Measurements from ENCODE around the gene TRIM66.
"Not testable (repeated sequence)": the region's sequence is repeated elsewhere in the genome, so short reads cannot be mapped to it uniquely, and the experiment has no call there.

TRIM66 gene

DNA sequence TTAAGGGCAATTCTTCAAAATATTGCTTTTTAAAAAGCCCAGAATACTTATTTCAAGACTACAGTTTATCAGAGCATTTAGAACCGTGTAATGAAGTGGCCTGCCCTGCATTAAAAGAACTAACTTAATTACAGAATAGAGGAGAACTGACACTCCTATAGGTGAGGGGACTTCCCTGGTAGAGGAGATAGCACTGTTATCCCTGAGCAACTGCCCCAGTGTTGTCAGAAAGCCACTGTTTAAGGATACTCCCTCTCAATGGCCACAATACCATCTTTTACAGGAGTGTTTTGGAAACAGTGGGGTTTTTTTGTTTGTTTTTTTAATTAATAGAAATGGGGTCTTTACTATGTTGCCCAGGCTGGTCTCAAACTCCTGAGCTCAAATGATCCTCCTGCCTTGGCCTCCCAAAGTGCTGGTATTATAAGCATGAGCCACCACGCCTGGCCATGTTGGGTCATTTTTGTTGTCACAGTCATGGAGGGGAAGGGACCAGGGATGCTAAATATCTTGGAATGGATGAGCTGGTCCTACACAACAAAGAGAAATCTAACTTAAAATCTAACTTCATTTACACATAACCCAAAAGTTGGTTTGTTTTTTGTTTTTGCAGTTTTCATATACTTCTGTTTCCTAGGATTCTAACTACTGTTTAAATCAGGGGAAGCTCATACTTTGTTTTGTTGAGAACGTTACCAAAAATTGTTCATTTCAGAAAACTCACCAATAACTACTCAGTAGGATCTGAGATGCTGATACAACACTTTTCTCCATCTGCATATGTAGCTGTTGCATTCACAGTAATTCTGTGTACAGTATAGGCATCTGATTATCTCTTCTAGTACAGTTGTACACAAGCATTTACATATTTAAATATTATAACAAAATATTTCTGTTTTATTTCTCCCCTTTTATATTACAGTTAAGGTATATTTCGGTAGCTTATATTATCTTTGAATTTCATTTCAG, 8.2 kb upstream of the TRIM66 start:
- DNase-seq (ENCODE audit: low read depth): no peak

DNA sequence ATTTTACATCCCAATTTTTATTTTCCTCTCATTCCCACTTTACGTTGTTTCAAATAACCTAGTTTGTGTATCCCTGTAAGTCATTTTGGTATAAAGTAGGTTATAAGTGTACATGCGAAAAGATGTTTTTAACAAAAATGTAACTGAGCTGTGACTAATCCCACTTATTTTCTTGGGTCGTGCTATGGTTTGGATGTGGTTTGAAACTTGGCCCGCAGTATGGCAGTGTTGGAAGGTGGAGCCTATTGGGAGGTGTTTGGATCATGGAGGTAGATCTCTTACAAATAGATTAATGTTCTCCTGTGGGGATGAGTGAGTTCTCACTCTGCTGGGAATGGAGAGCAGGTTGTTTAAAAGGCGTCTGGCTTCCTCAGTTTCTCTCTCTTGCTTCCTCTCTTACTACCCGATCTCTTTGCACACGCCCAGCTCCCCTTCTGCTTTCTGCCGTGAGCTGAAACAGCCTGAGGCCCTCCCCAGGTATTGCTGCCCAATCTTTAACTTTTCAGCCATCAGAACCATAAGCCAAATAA, 7.3 kb upstream of the TRIM66 start:
- no peak for DNase-seq (ENCODE audit: low read depth)

DNA sequence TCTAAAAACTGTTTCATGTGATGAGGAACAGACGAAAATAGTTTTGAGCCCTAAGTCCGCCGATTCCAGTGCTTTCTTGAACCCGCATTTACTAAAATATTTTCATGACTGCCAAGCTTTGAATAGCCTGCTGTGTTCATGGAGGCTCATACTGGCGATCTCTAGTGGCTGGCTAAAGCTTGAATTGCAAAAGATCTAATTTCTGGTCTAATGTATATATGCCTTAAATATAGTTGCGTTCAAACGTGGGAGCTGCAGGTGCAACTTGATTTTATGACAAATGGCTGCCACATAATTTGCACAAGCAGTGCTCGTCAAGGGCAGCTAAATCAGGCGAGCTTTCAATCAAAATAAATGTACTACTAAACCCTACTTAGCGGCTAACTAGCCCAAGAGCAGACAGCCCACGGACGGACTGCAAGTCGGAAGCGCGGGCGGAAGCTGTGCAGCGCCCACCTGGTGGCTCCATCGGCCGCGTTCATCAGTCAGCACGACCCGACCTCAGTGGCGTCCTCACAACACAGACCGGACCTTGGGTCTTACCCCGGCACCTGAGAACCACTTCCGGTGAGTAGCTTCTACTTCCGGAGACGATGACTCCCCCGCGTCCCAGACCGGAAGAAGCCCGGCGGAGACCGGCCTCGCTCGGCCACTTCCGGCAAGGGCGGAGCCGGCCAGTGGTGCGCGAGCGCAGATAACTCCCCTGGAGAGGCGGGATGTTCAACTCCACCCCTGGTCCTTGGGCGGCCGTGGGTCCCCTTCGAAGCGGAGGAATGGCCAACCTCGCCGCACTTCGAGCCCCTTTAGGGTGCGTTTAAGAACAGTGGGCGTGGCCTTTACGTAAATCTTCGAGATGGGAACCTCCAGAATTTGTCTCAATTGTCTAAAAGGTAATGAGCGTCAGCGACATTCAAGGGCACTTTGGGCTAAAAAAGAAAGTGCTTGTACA, 6.2 kb upstream of the TRIM66 start:
- DNase-seq (ENCODE audit: low read depth): peak; percentile 89

DNA sequence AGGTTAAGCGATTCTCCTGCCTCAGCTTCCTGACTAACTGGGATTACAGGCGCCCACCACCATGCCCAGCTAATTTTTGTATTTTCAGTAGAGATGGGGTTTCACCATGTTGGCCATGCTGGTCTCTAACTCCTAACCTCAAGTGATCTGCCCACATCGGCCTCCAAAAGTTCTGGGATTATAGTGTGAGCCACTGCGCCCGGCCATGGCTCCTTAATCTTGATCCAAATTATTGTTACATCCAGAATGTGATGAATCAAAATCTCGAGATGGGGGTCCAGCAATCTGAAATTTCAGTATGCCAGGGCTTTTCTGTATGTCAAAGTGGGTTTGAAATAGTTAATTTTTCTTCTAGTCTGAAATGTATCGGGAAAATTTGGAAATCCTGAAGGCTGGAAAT, 3.9 kb upstream of the TRIM66 start:
- no peak for DNase-seq (ENCODE audit: low read depth)

DNA sequence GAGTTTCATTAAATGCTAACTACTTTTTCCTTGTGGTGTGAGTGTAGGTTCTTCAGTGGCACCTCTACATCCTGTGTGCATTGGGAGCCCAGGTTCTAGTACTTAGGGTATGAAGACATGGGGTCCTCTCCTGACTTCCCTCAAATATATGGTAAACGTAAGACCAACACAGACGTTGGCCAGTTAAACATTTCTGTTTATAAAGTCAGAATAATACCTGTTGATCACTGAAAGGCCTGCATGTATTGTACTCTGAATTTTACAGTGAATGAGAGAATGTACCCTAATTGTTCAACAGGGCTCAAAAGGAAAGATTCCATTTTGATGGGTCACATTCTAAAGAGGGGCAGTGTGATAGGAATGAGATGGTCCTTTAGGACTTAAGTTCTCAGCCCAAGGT, 3.4 kb upstream of the TRIM66 start:
- DNase-seq (ENCODE audit: low read depth): no peak

DNA sequence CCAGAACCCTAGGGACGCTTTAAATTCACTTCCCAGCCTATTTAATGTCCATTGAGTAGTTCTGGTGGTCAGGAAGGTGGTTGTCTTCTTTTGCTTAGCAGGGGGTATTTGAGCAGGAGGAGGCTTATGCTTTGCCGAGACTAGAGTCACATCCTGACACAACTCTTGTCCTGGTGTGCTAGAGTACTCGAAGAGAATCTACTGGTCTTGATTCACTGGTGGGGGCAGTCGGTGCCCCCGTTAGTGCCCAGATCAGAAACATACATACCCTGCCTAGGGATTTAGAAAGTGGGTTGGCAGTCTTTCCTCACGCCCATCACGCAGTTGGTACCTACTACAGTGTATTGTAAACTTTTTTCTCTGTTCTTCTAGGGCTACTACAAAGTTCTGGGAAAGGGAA, 2.8 kb upstream of the TRIM66 start:
- DNase-seq (ENCODE audit: low read depth): no peak

DNA sequence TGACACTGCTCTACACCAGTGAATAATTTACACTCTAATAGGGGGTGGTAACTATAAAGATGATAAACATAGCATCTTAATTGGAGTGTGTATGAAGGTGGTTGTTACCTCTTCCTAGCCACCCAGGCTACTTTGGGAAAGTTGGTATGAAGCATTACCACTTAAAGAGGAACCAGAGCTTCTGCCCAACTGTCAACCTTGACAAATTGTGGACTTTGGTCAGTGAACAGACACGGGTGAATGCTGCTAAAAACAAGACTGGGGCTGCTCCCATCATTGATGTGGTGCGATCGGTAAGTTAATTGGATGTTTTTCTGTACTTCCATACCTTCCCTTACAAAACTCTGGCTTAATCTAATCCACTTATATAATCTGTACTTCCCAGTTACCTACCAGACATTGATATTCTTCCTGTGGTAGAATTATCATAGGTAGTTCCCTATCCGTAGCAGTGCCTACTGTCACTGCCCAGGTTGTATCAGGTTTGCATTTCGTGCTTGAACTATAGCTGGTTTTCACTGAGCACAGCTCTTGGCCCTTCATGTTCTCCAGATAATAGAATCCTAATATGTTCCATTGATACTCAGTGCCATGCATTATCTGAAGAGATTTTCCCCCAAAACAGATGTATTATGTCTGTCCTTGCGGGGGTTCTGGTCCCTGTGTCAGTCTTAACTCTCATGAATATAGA, 2.3 kb upstream of the TRIM66 start:
- no peak for DNase-seq (ENCODE audit: low read depth)

DNA sequence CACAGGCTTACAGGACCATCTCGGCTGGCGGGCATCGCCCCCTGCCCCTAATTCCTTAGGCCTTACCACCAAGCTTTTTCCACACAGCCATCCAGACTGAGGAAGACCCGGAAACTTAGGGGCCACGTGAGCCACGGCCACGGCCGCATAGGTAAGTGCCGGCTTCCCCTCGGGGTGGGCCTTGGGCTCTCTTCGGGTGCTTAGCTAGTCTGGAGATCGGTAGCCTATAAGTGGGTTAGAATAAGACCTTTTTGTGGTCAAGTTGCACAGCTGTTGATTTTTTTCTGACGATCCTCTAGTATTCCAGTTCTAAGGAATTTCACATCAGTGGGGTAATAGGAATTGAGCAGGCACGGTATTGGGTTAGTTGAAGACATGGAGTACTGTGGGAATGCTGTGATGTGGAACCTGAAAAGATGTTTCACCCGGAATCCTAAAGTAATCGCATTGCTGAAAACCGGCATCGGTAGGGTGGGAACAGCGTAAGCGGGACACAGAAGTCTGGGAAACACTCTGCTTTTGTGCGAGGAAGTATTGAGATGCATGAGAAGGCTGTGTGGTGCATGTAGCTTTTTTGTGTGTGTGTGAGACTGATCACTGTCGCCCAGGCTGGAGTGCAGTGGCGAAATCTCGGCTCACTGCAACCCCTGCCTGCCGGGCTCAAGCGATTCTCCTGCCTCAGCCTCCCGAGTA, 796 bp upstream of the TRIM66 start:
- no peak for DNase-seq (ENCODE audit: low read depth)

DNA sequence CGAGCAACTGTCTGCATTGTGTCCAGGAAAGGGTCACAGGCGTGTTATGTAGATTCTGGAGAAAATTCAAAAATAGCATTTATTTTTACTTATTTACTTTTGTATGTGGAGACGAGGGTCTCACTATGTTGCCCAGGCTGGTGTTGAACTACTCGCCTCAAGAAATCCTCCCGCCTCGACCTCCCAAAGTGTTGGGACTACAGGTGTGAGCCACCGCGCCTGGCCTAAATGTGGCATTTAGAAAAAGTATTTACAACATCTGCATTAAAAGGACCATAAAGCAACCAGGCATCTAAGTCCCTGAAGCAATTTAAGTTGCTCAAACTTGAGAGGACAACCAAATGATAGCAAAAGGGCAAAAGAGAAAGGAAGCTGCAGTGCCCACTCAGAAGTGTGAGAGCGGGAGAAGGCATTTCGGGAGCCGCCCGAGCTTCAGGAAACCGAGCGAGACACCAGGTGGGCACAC, 595 bp downstream of the TRIM66 start:
- DNase-seq (ENCODE audit: low read depth): no peak

DNA sequence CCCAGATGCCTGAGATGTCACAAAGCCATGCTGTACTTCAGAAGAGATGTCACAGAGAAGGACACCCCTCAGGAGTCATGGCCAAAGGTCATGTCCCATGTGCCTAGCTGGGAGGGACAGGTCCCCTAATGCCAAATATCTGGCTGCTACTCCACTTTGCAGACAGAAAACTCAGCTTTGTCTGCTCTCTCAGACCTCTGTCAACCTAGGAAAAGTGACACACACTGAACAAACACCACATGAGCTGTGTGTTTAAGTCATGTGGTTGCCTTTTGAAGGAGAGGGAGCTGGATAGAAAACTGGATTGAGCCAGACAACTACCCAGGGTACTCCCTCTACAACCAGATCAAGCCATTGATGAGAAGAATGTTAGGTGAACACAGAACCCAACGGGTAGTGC, 3.5 kb downstream of the TRIM66 start:
- no peak for DNase-seq (ENCODE audit: low read depth)

DNA sequence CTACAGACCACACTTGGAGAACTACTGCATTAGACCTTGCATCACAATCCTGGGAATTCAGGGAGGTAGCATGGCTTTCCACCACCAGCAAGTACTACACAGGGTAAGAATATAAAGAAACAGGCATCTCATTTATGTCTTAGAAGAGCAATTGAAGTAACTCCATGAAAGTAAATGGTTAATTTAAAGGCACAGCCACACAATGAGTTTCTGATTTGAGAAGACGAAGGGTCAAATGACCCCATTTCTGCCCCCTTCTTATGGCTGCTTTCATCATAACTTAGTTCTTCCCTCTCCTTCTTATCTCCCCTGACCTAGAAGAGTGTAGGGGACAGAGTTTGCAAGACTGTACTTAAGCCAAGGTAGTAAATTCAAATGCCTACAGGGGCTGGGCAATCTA, 6.0 kb downstream of the TRIM66 start:
- DNase-seq (ENCODE audit: low read depth): no peak

DNA sequence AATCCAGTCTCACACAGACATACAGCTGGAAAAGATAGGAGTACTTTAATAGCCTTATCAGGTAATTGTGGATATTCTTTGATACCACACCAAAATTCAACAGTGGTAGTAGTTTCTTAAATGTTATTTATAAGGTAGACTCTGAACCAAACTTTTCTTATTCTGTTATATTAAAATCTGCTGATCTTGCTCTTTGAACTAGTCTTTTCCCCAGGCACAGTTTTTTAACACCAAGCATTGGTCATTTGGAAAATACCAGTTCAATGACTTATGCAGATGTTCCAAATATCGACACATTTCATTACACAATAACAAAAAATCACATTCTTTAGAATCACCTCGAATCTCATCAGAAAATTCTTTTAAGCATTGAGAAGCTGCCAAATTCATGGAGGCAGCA, 7.6 kb downstream of the TRIM66 start:
- no peak for DNase-seq (ENCODE audit: low read depth)

DNA sequence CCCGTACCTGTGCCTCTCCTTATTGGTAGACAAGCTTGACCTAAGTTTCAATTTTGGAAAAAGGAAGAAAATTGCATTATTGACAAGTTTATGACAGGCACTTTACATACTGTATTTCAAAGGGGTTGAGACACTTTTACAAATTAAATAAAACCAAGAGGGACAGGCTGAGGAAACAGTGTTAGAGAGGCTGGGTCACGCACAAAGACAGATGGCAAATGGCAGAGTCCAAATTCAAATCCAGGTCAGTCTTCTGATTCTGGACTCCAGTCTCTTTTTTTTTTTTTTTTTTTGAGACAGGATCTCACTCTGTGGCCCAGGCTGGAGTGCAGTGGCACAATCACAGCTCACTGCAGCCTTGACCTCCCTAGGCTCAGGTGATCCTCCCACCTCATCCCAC, 10.1 kb downstream of the TRIM66 start:
- no peak for DNase-seq (ENCODE audit: low read depth)

DNA sequence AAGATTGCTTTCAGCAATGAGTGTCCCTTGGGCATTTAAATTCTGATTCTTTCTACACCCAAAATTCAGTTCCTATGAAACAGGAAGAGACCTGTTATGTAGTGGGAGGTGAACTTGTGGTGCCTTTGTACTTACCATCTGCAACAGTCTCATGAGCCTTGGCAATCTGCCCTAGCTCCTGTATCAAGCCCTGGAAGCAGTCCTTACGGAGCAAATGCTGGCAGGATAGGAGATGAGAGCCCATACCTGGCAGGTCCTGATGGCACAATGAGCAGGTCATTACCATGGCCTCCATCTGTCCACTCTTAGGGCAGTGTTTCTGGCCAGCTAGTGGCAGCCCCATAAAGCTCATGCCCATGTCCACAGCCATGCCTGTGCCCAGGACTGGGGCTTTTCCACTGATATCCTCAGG, 10.8 kb downstream of the TRIM66 start:
- no peak for DNase-seq (ENCODE audit: low read depth)

DNA sequence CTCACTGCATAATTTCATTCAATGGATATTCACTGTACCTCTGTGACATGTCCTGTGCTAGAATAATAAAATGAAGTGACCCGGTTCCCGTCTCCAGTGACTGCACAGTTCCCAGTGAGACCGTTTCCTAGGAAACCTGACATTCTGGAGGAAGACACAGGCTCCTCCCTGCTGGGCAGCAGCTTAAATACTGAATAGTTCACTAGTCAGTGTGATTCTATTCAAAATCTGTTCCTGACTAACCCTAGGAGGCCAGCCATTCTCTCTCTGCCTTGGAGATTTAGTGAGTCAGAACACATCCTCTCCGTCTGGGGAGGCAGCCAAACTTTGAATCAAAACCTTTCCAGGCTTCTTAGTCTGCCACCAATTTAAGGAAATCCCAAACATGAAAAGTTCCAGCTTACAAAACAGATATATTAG, 11.3 kb downstream of the TRIM66 start:
- DNase-seq (ENCODE audit: low read depth): peak; percentile 99

DNA sequence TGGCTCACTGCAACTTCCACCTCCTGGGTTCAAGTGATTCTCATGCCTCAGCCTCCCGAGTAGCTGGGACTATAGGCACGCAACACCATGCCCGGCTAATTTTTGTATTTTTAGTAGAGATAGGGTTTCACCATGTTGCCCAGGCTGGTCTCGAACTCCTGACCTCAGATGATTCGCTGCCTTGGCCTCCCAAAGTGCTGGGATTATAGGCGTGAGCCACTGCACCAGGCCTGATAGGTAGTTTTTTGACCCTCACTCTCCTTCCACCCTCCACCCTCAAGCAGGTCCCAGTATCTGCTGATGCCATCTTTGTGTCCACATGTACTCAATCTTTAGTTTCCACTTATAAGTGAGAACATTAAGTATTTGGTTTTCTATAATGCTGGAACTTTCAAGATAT, 12.4 kb downstream of the TRIM66 start:
- not testable (repeated sequence) for DNase-seq (ENCODE audit: low read depth)

DNA sequence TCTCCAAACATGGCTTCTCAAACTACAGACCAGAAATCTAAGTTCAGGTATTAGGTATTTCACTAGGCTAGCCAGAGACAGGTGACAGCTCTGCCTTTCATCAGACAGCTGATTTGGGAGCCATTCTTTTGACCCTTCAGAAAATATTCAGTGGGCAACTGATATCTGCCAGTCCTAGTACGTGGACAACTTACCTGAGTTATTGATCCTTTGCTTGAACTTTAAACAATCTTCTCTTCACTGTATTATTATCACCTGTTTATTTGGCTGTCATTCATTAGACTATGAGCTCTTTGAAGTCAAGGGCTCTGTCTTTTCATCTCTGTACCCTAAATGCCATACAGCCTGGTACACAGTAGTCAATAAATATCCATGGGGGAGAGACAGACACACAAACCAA, 17.2 kb downstream of the TRIM66 start:
- no peak for DNase-seq (ENCODE audit: low read depth)

DNA sequence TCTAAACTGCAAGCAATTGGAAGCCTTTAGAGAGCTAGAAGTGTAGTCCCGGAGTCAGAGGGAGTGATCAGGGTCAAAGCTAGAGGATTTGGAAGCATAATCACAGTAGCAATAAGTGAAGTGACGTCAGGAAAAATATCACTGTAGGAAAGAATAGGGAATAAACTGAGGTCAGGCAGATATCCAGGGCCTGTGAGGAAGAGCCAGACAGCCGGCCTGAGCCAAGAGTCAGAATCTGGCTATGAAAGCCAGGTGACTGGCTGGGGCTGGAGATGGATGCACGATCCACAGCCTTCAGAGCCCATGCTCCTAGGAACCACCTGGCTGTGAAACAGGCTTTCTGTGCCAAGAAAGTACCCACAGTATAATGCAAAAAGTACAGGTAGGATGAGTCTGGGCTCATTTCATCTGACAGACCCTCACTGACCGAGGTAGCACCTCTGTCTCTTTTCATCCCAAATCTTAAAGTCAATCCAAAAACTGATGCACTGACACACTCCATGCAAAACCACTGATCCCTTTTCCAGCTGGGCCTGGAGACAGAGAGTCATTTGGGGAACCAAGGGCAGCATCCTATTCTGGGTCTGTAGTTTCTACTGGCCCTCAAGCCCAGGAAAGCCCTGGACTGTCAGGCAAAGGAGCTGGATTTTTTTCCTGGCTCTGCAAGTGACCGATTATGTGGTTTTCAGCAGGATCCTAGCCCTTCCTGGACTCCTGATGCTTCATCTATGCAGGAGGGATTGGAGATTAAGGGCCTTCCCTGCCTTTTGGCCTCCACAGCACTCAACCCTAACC, 21.3 kb downstream of the TRIM66 start:
- no peak for DNase-seq (ENCODE audit: low read depth)

DNA sequence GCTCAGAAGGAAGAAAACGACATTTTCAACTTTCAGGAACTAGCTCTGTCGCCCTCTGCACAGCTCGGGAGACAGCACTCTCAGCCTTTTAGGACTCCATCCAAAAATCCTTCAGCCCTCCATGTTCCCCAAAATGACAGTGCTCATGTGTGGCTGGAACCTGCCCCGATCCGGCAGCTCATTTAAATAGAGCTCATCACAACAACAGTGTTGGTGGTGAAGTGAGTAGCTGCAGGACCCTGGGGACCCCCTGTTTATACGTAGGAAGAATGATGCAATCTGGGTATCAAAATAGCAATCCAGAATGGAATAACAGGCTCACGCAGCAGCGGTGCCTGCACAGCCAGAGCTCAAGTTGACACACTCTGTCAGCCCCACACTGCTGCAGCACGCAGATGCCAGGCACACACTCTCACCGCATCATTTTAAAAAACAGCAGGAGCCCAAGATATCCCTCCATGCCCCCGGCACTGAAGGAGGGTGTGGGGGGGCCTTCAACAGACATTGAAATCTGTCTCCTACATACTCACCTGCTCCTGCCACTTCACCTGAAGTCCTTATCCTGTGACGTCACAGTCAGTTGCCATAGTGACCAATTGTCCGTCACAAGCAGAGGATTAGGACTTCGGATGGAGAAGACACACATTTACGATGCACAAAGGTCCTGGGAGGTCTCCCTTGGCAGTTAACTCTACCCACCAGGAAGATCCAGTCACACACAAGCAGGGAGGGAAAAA, 24.0 kb downstream of the TRIM66 start:
- DNase-seq (ENCODE audit: low read depth): peak; percentile 25

DNA sequence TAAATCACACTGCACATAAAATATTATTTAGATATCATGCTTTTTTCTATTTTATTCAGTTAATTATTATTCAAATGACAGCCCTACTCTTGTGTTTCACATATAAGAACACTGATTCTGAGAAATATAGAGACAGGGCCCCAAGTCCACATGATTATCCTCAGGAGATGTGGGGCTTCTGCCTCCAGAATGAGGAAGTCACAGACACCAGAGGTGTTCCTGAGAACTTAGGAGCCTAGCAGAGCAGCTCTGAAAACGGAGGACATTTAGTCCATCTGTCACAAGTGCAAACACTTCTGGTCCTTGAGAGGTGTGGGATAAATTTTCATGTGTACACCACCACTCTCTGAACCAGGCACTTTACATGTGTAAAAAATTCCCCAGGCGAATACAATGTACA, 26.2 kb downstream of the TRIM66 start:
- no peak for DNase-seq (ENCODE audit: low read depth)

Measured in stromal cell of bone marrow (primary cell).